ENCODE measurements around the gene SLC9A9. TPM values are rescaled to one million over a fixed set of nuclear protein-coding genes. Genes with fewer than 3 reads are reported as not detected.
"Not testable (repeated sequence)": the region's sequence is repeated elsewhere in the genome, so short reads cannot be mapped to it uniquely, and the experiment has no call there.

The SLC9A9 gene
- polyA plus RNA-seq, 3 donors, result 1.0 to 9.0 (median 8.8) TPM

DNA sequence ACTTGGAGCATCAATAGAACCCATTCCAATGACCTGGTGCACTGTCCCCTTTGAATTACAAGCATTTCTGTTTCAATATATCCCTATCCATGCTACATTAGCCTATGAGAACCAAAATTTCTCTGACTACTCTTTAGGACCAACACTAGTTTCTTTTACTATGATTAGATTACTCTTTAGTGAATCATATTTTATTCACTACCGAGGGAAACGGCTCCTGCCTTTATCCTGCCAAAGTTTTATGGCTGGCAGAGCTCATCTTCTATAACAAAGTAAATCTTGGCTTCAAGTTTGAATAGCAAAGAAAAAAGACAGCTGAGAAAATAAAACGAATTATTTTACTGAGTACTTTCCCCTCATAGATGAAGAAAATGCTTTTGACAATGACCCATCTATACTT is 120.9 kb downstream of the SLC9A9 start:
- H3K27ac ChIP-seq (ENCODE audit: low read depth, low read length), result no peak overlapping the region
- WGBS, 3 donors, result 36 to 54% (median 37%) methylated on average over 3 of the region's 3 CpGs

DNA sequence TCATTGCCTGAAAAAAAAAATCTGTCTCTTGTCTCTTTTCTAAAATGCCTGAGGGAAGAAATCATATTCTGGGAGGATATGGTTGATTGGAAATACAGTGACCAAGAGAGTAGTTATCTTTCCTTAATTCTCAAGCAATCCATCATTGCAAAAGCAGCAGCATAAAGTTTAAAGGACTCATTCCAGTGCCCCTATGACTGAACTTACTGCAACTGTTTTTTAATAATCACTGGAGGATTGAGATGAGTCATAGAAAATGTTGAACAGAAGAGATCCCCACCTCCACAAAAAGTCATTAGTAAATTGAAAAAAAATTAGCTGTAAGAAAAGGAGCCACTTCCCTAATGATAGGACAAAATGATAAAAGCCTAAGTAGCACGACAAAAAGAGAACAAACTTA is 121.5 kb downstream of the SLC9A9 start:
- H3K27ac ChIP-seq (ENCODE audit: low read depth, low read length), result no peak overlapping the region
- 25 to 60% (median 36%) methylated on average over 1 of the region's 1 CpG for WGBS, 3 donors

DNA sequence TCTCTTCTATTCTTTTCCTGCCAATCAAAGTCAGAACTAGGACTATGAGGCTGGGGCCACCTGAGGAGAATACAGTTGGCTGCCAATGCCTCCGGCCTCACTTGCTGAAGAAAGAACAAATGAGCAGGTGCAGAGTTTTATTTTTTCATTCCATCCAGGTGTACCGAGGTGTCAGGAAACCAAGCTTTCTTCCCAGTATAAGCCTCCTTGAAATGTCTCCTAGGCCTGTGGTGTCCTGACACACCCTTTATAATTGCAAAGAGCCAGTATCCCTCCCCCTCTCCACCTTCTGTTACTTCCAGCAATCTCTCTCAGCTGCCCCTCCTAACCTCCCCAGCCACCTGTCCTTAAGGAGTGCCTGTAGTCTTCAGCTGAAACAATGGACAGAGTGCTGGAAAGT is 127.9 kb downstream of the SLC9A9 start:
- H3K27ac ChIP-seq (ENCODE audit: low read depth, low read length), result no peak overlapping the region
- 82 to 98% (median 96%) methylated on average over 2 of the region's 2 CpGs for WGBS, 3 donors

DNA sequence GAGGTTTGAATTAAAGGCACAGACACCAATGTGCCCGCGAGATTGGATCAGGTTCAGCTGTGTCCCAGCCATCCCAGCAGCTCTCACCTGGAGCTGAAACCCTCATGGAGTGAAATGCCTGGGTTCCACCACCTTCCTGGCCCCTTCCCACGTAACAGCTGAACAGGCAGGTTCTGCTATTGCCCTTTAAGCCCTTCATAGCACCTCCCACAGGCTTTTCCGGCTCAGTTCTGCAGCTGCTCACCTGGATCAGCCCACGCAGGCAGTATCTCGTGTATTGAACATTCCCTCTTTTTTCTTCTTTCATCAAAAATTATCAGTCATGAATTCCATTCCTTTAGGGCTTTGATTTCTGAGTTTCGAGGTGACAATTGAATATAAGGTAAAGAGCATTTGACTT is 129.8 kb downstream of the SLC9A9 start:
- H3K27ac ChIP-seq (ENCODE audit: low read depth, low read length), result no peak overlapping the region
- 48 to 86% (median 85%) methylated on average over 7 of the region's 7 CpGs for WGBS, 3 donors

DNA sequence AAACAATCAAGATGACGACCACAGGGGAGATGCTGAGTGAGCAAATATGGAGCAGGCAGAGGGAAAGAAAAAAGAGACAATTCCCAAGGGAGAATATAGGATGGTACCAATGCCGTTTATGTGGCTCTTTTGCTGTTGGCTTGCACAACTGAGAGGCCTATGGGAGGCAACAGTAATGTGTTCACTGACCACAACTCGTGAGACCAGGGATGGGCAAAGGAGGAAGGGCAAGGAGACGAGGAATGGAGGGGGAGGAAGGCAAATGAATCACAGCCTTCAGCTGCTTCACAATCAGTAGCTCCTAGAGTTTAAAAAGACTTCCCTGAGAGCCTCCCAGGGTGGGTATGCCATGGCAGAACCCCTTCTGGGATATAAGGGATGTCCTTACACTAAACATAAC is 131.5 kb downstream of the SLC9A9 start:
- no peak overlapping the region for H3K27ac ChIP-seq (ENCODE audit: low read depth, low read length)
- 52 to 85% (median 84%) methylated on average over 4 of the region's 4 CpGs for WGBS, 3 donors

DNA sequence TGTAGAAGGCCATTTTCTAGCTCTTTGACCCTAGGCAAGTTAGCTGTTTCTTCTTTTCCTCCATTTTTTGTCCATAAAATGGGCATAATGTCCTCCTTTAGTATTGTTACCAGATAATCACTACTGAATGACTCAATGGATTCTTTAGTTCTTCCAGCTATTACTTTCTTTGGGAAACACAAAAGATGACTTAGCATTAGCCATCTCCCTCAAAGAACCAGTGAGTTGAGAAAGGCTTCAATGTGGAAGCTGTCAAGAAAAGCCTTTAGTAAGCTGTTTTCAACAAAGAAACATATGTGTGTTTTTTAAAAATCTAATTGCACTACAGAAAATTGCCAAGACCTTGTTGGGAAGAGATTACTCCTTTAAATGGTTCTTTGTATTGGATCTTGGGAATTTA is 135.7 kb downstream of the SLC9A9 start:
- no peak overlapping the region for H3K27ac ChIP-seq (ENCODE audit: low read depth, low read length)

DNA sequence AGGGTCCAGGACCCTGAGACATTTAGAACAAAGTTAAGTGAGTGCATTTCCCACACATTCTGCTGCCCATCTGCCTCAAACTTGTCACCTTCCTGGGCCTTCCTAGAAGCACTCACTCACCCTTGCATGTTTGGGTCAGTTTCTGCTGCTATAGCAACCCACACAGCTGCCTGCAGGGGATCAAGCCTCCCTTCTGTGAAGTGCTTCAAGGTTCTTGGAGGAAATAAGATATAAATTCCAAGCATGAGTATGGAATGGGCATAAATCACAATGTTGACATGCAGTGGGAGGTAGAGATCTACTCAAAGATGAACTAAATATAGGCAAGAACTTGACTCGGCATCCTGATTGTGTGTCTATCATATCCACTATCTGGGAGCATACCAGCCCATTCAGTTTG is 140.4 kb downstream of the SLC9A9 start:
- H3K27ac ChIP-seq (ENCODE audit: low read depth, low read length), result no peak overlapping the region

DNA sequence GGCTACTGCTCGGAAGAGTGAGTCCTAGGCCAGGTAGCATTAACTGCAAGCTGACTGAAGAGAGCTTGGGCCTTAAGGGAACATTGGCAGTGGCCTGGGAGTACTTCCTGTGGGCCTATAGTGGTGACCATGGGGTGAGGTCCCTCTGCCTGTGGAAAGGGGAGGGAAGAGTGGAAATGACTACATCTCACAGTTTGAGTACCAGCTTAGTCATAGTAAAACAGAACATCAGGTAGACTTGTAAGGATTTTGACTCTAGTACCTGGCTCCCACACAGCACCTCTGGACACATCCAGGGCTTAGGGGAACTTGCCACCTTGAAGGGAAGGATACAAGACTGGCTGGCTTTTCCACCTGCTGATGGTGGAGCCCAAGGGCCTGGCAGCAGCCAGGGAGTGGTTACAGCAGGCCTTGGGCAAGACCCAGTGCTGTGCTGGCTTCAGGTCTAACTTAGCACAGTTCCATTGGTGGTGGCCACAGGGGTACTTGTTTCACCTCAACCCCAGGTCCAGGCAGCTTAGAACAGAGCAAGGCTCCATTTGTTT is 147.8 kb downstream of the SLC9A9 start:
- WGBS, 3 donors, result 78 to 100% (median 90%) methylated on average over 1 of the region's 1 CpG
- no peak overlapping the region for H3K27ac ChIP-seq (ENCODE audit: low read depth, low read length)

More for the DNA sequence above, 140.4 kb downstream of the SLC9A9 start:
- WGBS, 3 donors, result 31 to 63% (median 45%) methylated on average over 1 of the region's 1 CpG

DNA sequence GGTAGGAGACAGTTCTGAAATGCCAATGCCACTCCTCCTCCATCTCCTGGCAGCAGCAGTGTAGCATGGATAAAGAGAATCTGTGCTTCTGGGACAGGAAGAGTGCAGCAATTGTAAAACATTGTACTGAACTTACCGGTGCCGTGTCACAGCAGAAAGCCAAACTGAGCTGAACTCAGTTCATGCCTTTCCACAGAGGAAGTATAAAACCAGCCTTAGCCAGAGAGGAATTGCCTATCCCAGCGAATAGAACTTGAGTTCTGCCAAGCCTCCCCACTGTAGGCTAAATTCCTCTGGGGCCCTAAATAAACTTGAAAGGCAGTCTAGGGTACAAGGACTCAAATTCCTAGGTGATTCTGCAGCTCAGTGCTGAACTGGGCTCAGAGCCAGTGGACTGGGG is 148.8 kb downstream of the SLC9A9 start:
- H3K27ac ChIP-seq (ENCODE audit: low read depth, low read length), result no peak overlapping the region
- 69 to 86% (median 69%) methylated on average over 3 of the region's 3 CpGs for WGBS, 3 donors

DNA sequence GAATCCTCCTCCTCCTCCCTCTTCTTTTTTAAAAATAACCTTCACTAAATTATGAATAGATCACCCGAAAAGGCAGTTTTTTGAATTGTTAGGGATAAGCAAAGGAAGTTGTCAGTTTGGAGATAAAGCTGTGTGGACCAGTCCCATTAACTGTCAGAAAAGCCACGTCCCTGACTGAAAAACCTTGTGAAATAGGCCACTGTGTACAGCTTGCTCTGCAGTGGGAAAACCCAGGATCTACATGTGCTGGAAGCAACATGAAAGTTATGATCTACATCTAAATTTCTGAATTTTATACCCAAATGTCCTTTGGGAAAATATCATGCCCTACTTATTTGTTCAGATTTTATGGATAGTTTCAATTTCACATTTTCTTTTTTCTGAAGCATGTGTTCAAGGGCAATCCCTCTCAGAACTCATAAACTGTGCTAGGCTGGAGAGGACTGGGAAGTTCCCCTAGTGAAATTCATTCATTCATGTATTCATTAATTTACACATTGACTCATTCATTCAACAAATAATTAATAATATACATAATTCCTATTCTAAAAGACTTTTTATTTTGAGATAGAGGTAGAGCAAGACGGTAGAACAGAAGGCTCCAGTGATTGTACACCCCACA is 149.5 kb downstream of the SLC9A9 start:
- H3K27ac ChIP-seq (ENCODE audit: low read depth, low read length), result no peak overlapping the region
- 47 to 61% (median 59%) methylated on average over 3 of the region's 3 CpGs for WGBS, 3 donors

DNA sequence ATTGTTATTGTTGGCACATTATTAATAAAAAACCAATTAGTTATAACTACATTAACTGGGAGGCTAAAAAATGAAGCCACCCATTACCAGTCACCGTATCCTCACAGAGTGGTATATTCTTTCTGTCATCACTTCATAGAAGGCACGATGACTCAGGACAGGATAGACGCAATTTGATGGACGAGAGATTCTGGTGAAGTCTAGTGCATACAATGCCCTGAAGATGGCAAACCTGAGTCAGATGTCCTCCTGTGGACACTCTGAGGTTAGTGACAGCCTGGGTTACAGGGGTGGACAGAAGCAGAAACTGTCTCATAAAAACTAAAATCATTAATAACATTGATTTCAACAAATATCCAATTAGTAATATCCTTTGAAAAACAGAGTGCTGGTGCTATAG is 150.3 kb downstream of the SLC9A9 start:
- 81 to 94% (median 87%) methylated on average over 4 of the region's 4 CpGs for WGBS, 3 donors
- no peak overlapping the region for H3K27ac ChIP-seq (ENCODE audit: low read depth, low read length)

DNA sequence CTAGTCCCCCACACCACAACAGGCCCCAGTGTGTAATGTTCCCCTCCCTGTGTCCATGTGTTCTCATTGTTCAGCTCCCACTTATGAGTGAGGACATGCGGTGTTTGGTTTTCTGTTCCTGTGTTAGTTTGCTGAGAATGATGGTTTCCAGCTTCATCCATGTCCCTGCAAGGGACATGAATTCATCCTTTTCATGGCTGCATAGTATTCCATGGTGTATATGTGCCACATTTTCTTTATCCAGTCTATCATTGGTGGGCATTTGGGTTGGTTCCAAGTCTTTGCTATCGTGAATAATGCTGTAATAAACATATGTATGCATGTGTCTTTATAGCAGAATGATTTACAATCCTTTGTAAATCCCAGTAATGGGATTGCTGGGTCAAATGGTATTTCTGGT is 152.9 kb downstream of the SLC9A9 start:
- H3K27ac ChIP-seq (ENCODE audit: low read depth, low read length), result not testable (repeated sequence)
- WGBS, 3 donors, result 59 to 87% (median 62%) methylated on average over 2 of the region's 2 CpGs

DNA sequence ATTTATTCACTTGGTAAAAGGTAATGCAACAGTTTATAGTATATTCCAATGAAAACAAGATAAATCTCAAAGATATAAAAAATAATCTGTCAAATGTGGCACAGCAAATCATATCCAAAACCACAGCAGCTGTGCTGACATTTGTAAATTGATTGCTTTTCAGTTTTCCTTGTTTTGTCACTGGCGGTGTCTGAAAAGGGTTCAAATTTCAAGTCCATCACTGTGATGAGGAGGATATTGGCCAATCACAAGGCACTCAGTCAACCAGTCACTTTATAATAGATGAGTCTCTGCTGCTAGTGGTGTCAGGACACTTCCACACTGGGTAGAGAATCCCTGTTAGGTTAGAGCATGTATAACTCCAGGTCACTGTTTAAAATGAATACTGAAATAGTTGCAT is 154.8 kb downstream of the SLC9A9 start:
- 40 to 89% (median 88%) methylated on average over 1 of the region's 1 CpG for WGBS, 3 donors
- no peak overlapping the region for H3K27ac ChIP-seq (ENCODE audit: low read depth, low read length)

DNA sequence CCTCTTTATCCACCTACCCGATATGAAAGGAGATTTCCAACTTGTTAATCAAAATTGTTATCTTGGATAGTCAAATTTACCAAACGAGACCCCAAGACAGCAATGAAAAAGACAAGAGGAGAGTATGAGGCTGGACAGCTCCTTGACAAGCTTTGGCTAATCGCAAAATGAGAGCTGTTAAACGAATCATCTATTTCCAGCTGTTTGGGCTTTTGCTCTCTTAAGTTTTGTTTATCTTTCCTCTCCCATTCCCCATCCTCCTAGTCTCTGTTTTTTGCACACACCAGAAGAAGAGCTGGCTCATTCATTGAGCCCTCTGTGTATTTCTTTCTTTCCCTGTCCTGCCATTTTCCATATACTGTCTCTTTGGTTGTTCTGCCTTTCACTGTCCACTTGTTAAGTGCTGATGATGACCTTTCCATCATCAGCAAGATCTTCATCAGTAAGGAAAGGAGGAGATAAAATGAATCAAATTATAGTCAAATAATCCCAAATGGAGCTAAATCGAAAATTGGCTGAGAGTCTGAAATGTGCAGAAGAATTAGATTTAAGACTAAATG is 161.6 kb downstream of the SLC9A9 start:
- 59 to 82% (median 77%) methylated on average over 5 of the region's 5 CpGs for WGBS, 3 donors
- H3K27ac ChIP-seq (ENCODE audit: low read depth, low read length), result no peak overlapping the region

DNA sequence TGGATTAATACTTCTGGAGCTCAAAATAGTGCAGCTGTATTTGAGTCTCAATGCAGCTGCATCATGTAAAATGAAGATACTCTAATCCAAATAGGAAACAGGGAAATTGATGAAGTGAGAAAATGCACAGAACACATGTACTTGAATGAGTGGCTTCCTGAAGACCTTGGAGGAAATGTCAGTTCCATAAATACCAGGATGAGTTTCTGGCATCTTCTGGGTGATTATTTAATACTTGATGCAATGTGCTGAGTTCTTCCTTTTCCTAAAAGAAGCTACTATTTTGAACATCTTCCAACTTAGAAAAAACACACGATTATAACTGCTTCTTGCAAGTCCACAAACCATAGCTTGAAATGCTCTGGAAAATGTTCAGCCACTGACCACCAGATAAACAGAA is 162.8 kb downstream of the SLC9A9 start:
- no peak overlapping the region for H3K27ac ChIP-seq (ENCODE audit: low read depth, low read length)
- WGBS, 3 donors, result 33 to 46% (median 33%) methylated on average over 1 of the region's 1 CpG

DNA sequence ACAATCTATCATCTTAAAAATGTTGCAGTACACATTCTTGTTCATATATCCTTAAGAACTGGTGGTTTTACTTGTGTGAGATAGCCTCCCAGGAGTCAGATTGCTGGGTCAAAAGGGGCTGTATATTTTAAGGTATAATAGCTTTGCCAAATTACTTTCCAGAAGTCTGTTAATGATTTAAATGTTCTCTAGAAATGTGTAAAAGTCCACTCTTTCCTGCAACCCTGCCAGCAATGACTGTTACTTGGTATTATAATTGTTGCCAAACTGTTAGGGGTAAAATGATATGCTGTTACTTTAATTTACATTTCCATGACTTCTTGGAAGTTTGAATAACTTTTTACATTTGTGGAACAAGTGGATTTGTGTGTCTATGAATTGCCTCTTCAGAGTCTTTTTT is 170.8 kb downstream of the SLC9A9 start:
- no peak overlapping the region for H3K27ac ChIP-seq (ENCODE audit: low read depth, low read length)

DNA sequence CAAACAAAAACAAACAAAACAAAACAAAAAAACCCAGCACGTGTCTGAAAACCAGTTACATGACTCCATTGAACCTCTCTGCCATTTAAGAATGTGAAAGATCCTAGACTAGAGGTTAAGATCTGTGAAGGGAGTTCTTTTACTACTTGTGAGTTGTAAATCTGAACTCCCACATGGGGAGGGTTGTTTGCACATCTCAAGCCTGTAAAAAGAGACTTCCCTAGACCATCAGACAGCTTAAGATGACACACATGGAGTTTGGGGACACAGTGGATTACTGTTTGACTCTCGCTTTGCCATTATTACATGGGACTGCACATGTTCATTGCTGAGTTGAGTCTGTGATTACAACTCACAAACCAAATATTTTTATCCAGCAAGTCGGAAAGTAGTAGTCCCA is 171.5 kb downstream of the SLC9A9 start:
- H3K27ac ChIP-seq (ENCODE audit: low read depth, low read length), result no peak overlapping the region
- 59 to 84% (median 72%) methylated on average over 3 of the region's 3 CpGs for WGBS, 3 donors

DNA sequence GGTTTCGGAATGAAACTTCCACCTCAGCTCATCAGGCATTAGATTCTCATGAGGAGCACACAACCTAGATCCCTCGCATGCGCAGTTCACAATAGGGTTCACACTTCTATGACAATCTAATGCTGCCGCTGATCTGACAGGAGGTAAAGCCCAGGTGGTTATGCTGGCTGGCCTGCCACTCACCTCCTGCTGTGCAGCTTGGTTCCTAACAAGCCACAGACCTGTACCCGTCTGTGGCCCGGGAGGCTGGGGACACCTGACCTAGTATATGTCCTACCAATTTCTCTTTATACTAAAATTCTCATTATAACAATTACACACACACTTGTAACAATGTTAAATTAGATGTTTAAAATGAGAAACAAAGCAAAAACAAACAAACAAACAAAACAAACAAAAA is 172.2 kb downstream of the SLC9A9 start:
- H3K27ac ChIP-seq (ENCODE audit: low read depth, low read length), result no peak overlapping the region
- 87 to 92% (median 92%) methylated on average over 6 of the region's 6 CpGs for WGBS, 3 donors

DNA sequence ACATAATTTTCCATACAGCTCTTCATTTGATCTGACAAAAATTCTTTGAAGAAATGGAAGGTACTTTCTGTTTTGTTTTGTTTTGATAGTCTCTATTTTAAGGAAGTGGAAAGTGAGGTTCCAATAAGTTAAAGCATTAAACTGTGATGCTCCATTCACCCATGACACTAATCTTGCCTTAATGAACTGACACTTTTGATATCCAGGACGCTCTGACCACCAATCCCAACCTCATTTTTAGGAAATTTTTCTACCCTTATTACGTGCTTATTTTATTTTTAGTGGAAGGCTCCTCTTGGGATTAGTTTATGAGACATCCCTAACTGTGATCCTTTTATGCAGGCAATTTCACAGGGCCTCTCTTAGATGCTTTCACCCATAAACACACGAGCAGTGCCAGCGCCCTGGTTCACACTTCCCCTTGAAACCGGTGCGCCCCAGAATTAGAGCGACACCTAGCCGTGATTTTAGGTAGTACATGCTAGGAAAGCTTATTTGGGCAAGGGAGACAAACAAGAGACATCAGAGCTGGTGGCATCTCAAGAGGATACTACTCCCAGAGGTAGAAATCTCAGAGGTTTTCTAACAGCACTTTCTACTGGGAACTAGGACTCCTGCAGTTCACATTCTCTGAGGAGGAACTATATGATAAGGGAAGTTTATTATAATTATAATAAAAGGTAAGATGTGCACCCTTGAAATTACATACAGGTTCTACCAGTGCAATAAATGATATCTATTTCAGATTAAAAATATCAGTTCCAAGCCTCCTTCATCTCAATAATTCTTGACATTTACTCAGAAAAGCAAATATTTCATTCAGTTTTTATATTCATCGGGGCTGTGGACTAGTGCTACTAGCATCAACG is 173.9 kb downstream of the SLC9A9 start:
- WGBS, 3 donors, result 30 to 32% (median 31%) methylated on average over 10 of the region's 10 CpGs
- H3K27ac ChIP-seq (ENCODE audit: low read depth, low read length), result no peak overlapping the region

Measured in adipose tissue (tissue), 3 donors.